Measurements from ENCODE around the gene TRMU.
"Not testable (repeated sequence)": the region's sequence is repeated elsewhere in the genome, so short reads cannot be mapped to it uniquely, and the experiment has no call there.

Gene TRMU

GRCh38 chr22:46399251-46400024 is 63.9 kb downstream of the TRMU start:
- no peak for DNase-seq (ENCODE audit: low spot score)

GRCh38 chr22:46401370-46401769 is 65.9 kb downstream of the TRMU start:
- TF ChIP-seq CTCF (IDR thresholded peaks at IDR 0.05; ENCODE audit: extremely low read depth, missing control alignments), result no peak
- no peak for DNase-seq (ENCODE audit: low spot score)

More at GRCh38 chr22:46399251-46400024, 63.9 kb downstream of the TRMU start:
- no peak for TF ChIP-seq CTCF (IDR thresholded peaks at IDR 0.05; ENCODE audit: extremely low read depth, missing control alignments)

- DNase-seq (ENCODE audit: low spot score), result no peak
- TF ChIP-seq CTCF (IDR thresholded peaks at IDR 0.05; ENCODE audit: extremely low read depth, missing control alignments), result no peak
Observed at GRCh38 chr22:46402505-46402904, 67.0 kb downstream of the TRMU start.

- not testable (repeated sequence) for DNase-seq (ENCODE audit: low spot score)
Observed at GRCh38 chr22:46403880-46404279, 68.4 kb downstream of the TRMU start.

- DNase-seq (ENCODE audit: low spot score), result no peak
- TF ChIP-seq CTCF (IDR thresholded peaks at IDR 0.05; ENCODE audit: extremely low read depth, missing control alignments), result no peak
Observed at GRCh38 chr22:46405901-46406300, 70.4 kb downstream of the TRMU start.

- TF ChIP-seq CTCF (IDR thresholded peaks at IDR 0.05; ENCODE audit: extremely low read depth, missing control alignments), result no peak
- DNase-seq (ENCODE audit: low spot score), result no peak
Observed at GRCh38 chr22:46406349-46406748, 70.8 kb downstream of the TRMU start.

- no peak for DNase-seq (ENCODE audit: low spot score)
- no peak for TF ChIP-seq CTCF (IDR thresholded peaks at IDR 0.05; ENCODE audit: extremely low read depth, missing control alignments)
Observed at GRCh38 chr22:46406791-46407190, 71.3 kb downstream of the TRMU start.

Measured in GM20000 (cell line).